GM18511 (cell line): ENCODE measurements around the gene SLC25A47.
"Not testable (repeated sequence)": the region's sequence is repeated elsewhere in the genome, so short reads cannot be mapped to it uniquely, and the experiment has no call there.

Source experiments
- ATAC-seq: cut with Tn5 transposase; IDR thresholded peaks from one replicate; pipeline ENCODE4 v1.9.1; 2021; ENCODE audit warnings: mild to moderate bottlenecking, moderate library complexity; ENCODE audit not compliant: unreplicated experiment

The SLC25A47 gene

DNA sequence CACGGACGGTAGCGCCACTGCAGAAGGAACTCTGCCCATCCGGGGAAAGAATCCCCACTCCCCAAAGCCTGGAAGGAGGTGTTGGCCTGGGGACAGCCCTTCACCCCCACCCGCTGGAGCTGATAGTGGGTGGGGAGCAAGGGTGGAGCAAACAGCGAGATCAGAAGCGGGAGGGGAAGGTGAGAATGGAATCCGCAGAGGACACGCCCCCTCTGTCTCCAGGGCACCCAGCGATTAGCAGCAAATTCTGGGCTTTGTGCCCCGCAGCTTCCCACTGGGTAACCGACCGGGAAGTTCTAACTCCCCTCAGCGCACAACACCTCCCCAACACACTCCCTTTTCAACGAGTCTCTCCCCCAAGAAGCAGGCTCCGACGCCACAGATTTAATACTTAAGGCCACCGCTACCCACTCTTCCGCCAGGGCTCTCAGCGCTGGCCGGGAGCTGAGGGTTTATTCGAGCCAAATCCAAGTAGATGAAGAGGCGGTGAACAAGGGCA lies 18.3 kb upstream of the SLC25A47 start:
- no peak for ATAC-seq

DNA sequence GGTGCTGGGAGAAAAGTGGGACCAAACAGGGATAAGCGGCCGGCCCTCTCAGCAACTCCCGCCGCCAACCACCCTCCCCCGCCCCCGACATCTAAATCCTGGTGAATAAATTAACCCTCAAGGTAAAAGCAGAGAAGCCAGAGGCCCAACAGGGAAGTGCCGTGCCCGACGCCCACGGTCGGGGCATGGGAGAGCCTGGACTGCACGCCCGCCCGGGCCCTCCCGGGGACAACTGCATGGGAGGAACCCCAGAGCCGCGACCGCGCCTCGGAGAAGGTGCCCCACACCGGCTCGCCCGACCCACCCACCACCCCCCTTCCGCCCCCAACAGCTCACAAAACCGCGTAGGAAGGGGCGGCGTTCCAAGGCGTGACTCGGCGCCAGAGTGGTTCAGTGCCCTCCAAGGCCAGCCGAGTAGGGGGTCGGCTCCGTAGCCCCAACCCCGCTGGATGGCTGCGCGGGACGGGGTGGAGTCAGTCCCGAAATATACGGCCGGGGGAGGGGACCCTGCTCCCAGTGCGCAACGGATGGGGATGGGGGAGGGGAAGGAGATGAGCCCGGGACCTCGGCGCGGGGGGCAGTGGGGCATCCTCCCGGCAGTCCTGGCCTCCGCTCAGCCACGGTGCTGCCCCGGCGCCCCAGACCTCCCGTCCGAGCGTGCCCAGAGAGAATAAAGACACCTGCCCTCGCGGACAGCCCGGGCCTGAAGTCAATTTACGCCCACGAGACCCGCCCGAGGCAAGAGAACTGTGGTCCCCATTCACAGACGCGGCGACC lies 17.6 kb upstream of the SLC25A47 start:
- peak; percentile 12 for ATAC-seq

DNA sequence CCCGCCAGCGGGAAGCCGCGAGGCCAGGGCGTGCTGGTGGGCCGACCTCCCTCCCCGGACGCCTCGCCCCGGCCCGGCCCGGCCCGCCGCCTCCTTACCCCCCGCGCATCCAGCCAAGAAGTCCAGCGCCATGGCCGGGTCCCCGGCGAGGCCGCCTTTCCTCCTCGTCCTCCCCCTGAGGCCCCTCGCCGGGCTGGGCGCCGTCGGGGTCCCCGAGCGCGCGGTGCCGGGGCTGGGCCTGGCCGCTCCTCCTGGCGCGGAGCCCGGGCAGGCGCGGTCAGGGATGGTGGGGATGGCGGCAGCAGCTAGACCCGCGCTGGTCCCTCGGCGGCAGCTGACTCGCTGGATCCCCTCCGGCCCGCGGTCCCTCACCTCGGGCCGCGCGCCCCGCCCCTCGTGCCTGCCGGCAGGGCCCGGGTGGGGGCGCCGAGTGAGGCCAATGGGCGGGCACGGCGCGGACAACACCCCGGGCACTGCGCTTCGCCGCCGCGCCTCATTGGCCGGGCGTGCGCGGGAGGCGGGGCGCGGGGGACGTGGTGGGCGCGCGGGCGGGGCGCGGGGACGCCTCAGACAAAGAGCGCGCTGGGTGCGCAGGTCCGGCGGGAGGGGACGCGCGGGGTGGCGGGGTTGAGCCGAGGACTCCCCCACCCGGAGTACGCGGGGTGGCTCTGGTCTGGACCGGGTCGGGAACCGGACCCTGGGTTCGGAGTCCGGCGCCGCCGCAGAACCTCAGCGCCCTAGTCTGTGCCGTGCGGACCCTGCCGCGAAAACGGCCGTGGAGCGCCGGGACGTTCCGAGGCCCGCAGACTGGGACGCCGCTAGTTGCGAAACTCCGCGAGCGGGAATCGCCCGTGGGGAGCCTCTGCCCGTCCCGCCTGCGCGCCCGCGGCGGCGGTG lies 16.8 kb upstream of the SLC25A47 start, which contains the start of gene SLC25A29:
Gene SLC25A29 (minus strand): TSS at position 344 of the 897 bp plus-strand sequence. CDS start 212 bp downstream, at position 132.
- peak; percentile 87 for ATAC-seq

DNA sequence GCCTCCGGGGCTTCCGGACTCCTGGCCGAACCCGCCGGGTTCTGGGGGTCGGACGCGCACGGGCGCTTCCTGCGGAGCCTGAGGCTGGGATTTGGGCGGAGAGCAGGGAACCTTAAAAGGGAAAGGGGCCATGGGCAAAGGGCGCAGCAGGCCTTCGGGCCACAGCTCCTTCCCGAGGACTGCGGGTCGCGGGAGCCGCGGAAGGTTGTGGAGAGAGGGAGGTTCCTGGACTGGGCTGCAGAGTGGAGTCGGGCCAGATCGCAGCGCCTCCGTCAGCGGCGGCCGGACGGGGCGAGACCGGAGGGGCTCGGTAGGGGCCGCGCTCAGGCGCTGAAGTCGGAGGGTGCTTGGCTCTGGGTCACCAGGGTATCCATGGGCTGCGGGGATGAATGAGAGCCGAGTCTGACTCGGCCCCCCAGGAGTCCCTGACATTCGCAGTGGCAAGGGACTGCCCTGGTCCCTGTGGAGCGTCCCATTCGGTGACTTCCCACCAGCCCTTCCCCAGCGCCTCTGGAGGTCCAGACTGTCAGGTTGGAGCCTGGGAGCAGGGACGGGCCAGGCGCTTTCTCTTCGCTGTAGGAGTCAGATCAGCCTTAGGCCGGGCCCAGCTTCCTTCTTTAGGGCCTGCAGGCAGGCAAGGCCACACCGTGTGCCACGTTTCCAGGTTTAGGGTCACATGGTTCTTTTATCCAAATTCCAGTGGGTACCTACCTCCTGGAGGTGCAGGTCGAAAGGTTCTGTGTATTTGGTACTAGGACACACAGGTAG lies 16.0 kb upstream of the SLC25A47 start:
- ATAC-seq, result peak; percentile 17

DNA sequence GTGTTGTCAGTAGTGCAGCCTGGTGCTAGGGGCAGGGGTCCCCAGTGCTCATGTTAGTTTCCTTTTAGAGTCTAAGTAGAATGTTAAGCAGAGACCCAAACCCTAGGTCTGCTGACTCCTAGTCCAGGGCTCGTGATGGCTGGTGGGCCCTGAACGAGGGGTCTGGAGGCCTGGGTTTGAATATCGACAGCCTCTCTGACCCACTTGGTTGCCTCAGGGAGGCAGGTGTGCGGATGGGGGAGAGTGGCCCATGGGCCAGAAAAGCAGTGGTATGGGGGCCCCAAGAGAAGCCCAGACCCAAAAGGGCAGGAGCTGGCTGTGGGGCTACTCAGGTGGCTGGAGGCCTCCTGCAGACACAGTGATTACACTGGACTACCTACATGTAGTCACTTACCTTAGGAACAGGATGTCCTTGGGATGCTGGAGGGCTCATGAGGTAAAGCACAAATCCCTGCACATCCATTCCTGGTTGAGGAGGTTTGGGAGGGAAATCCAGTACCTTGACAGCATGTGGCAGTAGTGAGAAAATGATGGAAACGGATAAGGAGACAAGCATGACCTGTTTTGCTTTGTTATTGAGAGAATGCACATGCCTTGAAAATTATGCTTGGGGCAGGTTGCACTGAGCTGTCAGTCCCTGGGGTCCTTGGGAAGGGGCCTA lies 15.2 kb upstream of the SLC25A47 start:
- no peak for ATAC-seq

DNA sequence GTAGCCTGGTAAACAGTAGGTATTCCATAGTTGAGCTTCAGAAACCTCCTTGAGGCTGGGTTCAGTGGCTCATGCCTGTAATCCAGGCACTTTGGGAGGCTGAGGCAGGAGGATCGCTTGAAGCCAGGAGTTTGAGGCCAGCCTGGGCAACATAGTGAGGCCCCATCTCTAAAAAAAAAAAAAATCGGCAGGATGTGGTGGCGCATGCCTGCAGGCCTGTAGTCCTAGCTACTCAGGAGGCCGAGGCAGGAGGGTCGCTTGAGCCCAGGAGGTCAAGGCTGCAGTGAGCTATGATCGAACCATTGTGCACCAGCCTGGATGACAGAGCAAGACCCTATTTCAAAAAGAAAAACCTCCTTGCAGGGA lies 14.7 kb upstream of the SLC25A47 start:
- not testable (repeated sequence) for ATAC-seq

DNA sequence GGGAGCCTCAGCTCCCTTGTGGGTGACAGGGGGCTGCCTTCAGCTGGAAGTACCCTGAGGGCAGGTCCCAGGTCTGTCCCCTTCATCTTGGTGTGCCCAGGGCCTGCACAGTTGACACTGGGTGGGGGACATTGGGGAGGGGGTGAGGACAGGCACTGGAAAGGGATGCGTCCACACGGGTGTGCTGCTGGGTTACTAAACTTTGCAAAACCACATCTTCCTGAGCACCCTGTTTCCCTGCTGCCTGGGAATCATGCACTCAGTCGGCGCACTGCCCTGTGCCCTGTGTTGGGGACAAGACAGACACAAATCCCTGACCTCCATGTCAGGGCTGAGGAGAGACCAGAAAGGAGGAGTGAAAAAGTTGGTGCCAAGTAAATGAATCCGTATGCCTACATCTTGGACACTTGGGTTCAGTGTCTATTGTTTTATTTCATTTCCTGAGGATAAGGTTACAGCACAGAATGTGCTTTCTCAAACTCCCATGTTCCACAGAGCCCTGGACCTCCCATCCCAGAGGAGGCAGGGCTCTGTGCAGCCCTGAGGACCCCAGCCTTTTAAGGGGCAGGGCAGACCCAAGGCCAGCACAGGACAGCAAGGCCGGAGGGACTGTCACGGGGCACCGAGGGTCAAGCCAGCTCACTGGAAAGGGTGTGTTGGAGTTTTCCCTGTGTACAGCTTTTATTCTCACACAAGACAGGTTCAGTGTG lies 14.0 kb upstream of the SLC25A47 start:
- ATAC-seq, result no peak

DNA sequence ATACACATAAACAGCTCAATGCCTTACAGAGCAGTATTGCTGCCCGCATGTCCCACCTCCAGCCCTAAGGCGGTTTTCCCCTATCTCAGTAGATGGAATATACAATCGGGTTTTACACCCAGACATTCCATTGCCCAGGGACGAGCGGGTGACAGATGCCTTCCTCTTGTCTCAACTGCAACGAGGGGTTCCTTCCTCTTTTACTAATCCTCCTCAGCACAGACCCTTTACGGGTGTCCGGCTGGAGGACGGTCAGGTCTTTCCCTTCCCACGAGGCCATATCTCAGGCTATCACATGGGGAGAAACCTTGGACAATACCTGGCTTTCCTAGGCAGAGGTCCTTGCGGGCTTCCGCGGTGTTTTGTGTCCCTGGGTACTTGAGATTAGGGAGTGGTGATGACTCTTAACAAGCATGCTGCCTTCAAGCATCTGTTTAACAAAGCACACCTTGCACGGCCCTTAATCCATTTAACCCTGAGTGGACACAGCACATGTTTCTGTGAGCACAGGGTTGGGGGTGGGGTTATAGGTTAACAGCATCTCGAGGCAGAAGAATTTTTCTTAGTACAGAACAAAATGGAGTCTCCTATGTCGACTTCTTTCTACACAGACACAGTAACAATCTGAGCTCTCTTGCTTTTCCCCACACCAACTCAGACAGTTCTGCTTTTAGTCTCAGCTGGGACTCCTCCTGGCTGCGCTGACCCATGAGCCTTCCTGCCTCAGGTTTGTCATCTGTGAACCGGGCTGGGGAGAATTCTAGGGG lies 10.8 kb upstream of the SLC25A47 start:
- not testable (repeated sequence) for ATAC-seq

DNA sequence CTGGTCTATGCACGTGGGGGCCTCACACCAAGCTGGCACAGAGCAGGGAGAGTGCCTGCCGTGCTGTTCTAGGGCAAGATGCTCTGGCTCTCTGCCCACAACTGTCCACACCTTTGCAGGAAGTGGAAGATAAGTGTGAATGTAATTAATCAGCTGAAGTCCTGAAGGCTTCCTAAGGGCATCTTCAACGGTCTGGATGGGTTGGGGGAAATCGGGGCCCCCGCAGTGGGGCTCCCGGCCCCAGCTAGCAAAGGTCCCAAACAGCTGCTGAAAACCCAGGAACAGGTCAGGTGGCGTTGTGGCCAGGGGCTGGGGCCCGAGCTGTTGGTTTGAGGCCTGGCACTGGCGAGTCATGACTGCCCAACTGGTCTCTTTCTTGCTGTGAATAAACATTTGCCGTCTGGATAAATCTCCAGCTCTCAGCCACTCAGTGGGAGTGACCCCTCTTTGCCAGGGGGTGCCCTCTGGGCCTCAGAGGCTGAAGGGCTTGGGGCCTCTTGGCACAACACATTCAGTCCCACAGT lies 10.2 kb upstream of the SLC25A47 start:
- peak; percentile 49 for ATAC-seq

DNA sequence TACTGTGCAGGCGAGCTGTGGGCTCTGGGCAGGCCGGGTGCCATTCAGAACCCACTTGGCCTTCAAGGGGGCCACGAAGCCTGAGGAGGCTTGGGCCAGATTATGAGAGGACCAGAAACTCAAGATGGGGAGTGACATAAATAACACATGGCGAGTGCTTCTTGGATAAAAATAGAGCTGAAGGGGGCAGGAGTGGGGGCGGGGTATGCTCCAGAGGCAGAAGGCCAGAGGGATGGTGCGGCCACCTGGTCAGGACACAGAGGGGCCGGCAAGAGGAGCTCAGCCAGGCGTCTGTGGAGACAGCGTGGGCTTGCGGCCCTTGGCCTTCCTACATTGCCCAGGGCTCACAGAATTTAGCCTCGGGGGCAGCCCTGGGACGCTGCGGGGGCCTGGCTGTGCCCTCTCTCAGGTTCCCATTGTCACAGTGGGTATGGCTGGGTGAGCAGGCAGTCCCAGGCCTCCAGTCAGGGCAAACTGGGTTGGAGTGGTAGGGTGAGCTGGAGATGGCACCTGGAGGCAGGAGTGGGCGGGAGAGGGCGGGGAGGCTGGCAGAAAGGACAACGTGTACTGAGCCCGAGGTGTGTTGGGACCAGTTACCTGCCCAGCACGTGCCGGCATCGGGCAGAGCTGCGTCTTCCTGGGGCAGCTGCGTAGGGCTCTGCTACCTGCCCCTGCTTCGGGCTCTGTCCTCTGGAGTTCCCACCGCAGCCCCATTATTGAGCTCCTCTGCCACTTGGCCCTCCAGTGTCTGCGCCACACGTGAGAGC lies 9.5 kb upstream of the SLC25A47 start:
- ATAC-seq, result no peak

DNA sequence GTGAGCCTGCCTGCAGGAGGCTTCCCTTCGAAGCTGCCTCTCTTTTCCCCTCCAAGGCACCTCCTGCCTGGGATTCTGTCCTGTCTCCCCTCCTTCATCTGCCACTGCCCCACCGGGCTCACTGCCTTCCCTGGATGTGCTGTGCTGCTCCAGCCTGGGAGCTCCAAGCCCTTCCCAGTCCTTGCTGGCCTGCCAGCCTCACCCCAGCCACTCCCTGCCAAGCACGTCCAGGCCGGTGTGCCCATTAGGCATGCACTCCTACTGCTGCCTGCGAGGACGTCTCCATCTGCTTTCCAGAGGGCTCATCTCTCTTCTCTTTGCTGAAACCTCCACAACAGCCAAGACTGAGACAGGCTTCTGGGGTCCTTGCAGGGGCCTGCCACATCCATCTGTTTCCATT lies 8.4 kb upstream of the SLC25A47 start:
- no peak for ATAC-seq

DNA sequence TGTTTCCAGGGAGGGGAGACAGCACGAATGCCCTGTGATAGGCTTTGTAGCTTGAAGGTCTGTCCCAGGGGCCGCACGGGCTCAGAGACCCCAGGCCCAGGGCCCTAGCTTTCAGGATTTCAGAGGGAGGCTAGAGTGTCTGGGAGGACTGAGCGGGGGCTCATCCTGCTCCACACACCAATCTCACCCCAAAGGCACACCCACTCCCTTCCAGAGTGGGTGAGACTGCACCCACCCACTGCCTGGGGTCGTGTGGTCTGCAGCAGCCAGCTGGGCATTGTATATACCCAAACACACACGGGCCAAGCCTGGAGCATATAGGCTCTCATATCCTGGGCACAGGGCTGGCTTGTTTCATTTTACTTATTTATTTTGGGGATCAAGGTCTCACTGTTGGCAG lies 5.8 kb upstream of the SLC25A47 start:
- no peak for ATAC-seq

DNA sequence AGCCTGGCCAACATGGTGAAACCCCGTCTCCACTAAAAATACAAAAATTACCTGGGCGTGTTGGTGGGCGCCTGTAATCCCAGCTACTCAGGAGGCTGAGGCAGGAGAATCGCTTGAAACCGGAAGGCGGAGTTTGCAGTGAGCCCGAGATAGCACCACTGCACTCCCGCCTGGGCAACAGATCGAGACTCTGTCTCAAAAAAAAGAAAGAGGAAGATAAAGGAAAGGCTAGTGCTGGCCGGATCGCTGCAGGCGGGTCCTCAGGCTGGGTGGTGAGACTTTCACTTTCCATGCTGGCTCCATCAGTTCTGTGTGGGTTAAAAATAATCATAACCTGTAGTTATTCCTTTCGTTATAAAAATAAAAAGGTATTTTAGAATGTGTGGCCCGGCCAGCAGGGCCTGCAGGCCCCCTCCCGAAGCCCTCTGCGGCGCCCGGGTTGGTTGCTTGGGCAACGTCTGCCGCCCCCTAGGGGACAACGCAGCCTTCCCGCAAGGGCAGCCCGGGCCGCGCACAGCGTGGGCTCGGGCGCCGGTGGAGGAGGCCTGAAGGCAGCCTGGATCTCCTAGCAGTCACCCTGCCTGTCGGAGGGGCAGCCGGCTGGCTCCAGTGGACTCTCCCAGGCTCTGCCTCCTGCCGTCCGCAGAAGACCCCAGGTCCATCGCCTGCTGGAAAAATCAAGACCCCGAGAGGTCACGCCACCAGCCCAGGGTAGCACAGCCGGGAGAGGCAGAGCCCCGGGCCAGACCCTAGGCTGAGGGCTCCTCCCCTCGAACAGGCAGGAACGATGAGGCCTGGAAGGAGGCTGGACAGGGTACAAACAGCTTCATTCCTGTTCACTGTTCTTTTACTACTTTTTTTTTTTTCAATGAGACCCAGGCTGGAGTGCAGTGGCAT lies 5.0 kb upstream of the SLC25A47 start:
- ATAC-seq, result peak; percentile 95

DNA sequence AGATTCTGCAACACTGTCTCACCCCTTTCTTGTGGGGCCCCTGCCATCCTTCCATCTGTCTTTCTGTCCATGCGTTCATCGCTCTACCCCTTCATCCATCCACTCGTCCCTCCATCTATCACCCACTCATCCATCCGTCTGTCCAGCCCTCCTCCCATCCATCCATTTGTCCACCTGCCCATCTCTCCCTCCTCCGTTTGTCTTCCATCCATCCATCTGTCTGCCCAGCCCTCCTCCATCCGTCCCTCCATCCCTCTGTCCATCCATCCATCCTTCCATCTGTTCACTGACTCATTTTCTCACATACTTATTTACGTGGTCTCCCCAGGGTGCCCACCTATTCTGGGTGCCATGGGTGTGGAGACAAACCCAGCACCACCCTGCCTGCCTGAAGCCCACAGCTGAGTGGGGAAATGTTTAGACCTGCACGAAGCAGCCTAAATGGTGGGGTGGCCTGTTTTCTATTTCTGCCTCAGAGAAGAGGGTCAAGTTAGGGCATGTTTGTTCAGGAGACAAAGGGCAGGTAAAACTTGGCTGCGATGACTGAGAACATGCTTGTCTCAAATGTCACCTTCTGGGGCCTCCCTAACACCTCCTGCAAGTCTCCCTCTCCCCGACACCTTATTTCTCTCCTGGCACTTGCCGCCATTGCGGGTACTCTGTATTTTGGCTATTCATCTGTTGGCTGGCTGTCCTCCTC lies 2.8 kb upstream of the SLC25A47 start:
- ATAC-seq, result no peak

DNA sequence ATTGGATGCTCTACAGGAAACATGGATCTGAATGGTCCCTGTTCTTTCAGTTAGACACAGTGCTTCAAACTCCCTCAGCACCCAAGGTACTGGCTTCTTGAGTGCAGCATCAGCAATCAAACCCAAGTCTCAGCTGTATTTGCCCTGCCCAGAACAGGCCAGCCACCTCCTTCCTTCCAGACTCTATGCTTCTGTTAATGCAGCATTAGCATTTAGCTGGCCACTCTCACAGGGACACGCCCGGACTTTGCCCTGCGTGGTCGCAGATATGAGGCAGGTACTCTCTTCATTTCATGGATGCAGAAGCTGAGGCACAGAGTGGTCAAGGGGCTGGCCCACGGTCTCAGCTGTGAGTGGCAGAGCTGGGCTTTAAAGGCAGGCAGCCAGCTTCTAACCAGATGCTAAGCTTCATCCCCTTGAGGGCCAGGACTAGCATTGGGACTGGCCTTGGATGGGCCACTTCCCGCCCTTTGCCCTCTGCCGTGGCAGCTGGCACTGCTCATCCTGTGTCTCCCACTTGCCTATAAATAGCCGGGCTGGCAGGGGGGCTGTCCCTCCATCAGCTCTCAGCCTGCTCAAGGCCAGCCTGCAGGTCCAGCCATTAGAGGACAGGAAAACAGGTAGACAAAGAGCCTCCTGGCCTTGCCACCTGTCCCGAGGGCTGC lies 1.5 kb upstream of the SLC25A47 start:
- ATAC-seq, result no peak
